Measurements from ENCODE around the gene ADGRA3. TPM values are rescaled to one million over a fixed set of nuclear protein-coding genes. Genes with fewer than 3 reads are reported as not detected.

ADGRA3 gene
- total RNA-seq, 3 donors from 2014 or later (not counting 1 experiment from before 2014, with no cell fraction given), result 5.5 to 15.8 (median 8.2) TPM

GRCh38 chr4:22454955-22455354 is 60.9 kb downstream of the ADGRA3 start:
- no peak for TF ChIP-seq CTCF (IDR thresholded peaks at IDR 0.05)
- no peaks in the 10 kb centered on the region for H3K36me3 ChIP-seq (ENCODE audit: control insufficient read depth, insufficient read depth, low read length)
- H3K27ac ChIP-seq (ENCODE audit: low read length), result no peak overlapping the region
- 79% methylated on average over 3 of the region's 3 CpGs for WGBS (ENCODE audit: insufficient coverage)
- H3K36me3 Mint-ChIP-seq, result no peaks in the 10 kb centered on the region
- no peak overlapping the region for H3K4me3 Mint-ChIP-seq
- no peaks in the 10 kb centered on the region for H3K4me1 ChIP-seq (ENCODE audit: control insufficient read depth, insufficient read depth, low read length)
- H3K9me3 ChIP-seq (ENCODE audit: control insufficient read depth, insufficient read depth, low read length), result no peaks in the 10 kb centered on the region
- no peak overlapping the region for H3K27ac Mint-ChIP-seq
- intact Hi-C loops (cut with micrococcal nuclease), result no loop called here
- no peaks in the 10 kb centered on the region for H3K9me3 Mint-ChIP-seq
- ATAC-seq (no peak), DNase-seq (no peak)
- H3K27me3 Mint-ChIP-seq (ENCODE audit: low read depth in 2 of 2), result no peaks in the 10 kb centered on the region
- no peaks in the 10 kb centered on the region for H3K27me3 ChIP-seq (ENCODE audit: control insufficient read depth, insufficient read depth, low read length)
- H3K4me3 ChIP-seq (ENCODE audit: low read length), result no peak overlapping the region
- H3K4me1 Mint-ChIP-seq, result no peaks in the 10 kb centered on the region

- no peak for TF ChIP-seq CTCF (IDR thresholded peaks at IDR 0.05)
- Histone ChIP-seq H3K4me1 (ENCODE audit: control insufficient read depth, insufficient read depth, low read length) (no peaks in the 10 kb centered on the region), H3K27me3 (ENCODE audit: control insufficient read depth, insufficient read depth, low read length) (no peaks in the 10 kb centered on the region), H3K9me3 (ENCODE audit: control insufficient read depth, insufficient read depth, low read length) (no peaks in the 10 kb centered on the region), H3K27ac (ENCODE audit: low read length) (no peak overlapping the region), H3K36me3 (ENCODE audit: control insufficient read depth, insufficient read depth, low read length) (no peaks in the 10 kb centered on the region), H3K4me3 (ENCODE audit: low read length) (no peak overlapping the region)
- DNase-seq (no peak), ATAC-seq (no peak)
- Mint-ChIP-seq H3K36me3 (no peaks in the 10 kb centered on the region), H3K4me1 (no peaks in the 10 kb centered on the region), H3K27me3 (ENCODE audit: low read depth in 2 of 2) (no peaks in the 10 kb centered on the region), H3K27ac (no peak overlapping the region), H3K4me3 (no peak overlapping the region), H3K9me3 (no peaks in the 10 kb centered on the region)
- WGBS (ENCODE audit: insufficient coverage), result 85% methylated on average over 2 of the region's 3 CpGs
- intact Hi-C loops (cut with micrococcal nuclease), result no loop called here
Observed at GRCh38 chr4:22454216-22454838, 61.5 kb downstream of the ADGRA3 start.

GRCh38 chr4:22444813-22445212 is 71.1 kb downstream of the ADGRA3 start:
- H3K27ac Mint-ChIP-seq, result peak overlapping the region; percentile 80 to 83
- peak overlapping the region; percentile 79 for H3K4me3 Mint-ChIP-seq
- peaks cover 19 to 20% of the 10 kb centered on the region in 2 donors for H3K4me1 Mint-ChIP-seq
- Histone ChIP-seq H3K4me1 (ENCODE audit: control insufficient read depth, insufficient read depth, low read length) (peaks cover 5% of the 10 kb centered on the region), H3K36me3 (ENCODE audit: control insufficient read depth, insufficient read depth, low read length) (no peaks in the 10 kb centered on the region), H3K9me3 (ENCODE audit: control insufficient read depth, insufficient read depth, low read length) (no peaks in the 10 kb centered on the region), H3K4me3 (ENCODE audit: low read length) (no peak overlapping the region), H3K27me3 (ENCODE audit: control insufficient read depth, insufficient read depth, low read length) (no peaks in the 10 kb centered on the region), H3K27ac (ENCODE audit: low read length) (no peak overlapping the region)
- no peaks in the 10 kb centered on the region for H3K27me3 Mint-ChIP-seq (ENCODE audit: low read depth in 2 of 2)
- WGBS (ENCODE audit: insufficient coverage), result 98% methylated on average over 5 of the region's 6 CpGs
- H3K9me3 Mint-ChIP-seq, result no peaks in the 10 kb centered on the region
- H3K36me3 Mint-ChIP-seq, result no peaks in the 10 kb centered on the region
- no peak for DNase-seq
- intact Hi-C loops (cut with micrococcal nuclease), result no loop called here
- no peak for TF ChIP-seq CTCF (IDR thresholded peaks at IDR 0.05)
- ATAC-seq, result no peak

GRCh38 chr4:22442956-22443355 is 72.9 kb downstream of the ADGRA3 start:
- Mint-ChIP-seq H3K27ac (no peak overlapping the region), H3K9me3 (no peaks in the 10 kb centered on the region), H3K27me3 (ENCODE audit: low read depth in 2 of 2) (no peaks in the 10 kb centered on the region), H3K4me1 (peaks cover 19 to 20% of the 10 kb centered on the region in 2 donors), H3K36me3 (no peaks in the 10 kb centered on the region), H3K4me3 (no peak overlapping the region)
- DNase-seq (no peak), ATAC-seq (no peak)
- no peaks in the 10 kb centered on the region for H3K36me3 ChIP-seq (ENCODE audit: control insufficient read depth, insufficient read depth, low read length)
- 60% methylated on average over 1 of the region's 2 CpGs for WGBS (ENCODE audit: insufficient coverage)
- H3K27me3 ChIP-seq (ENCODE audit: control insufficient read depth, insufficient read depth, low read length), result no peaks in the 10 kb centered on the region
- H3K9me3 ChIP-seq (ENCODE audit: control insufficient read depth, insufficient read depth, low read length), result no peaks in the 10 kb centered on the region
- H3K27ac ChIP-seq (ENCODE audit: low read length), result no peak overlapping the region
- no peak for TF ChIP-seq CTCF (IDR thresholded peaks at IDR 0.05)
- intact Hi-C loops (cut with micrococcal nuclease), result no loop called here
- peaks cover 5% of the 10 kb centered on the region for H3K4me1 ChIP-seq (ENCODE audit: control insufficient read depth, insufficient read depth, low read length)
- no peak overlapping the region for H3K4me3 ChIP-seq (ENCODE audit: low read length)

Data from natural killer cell (primary cell).